RPMI7951 (cell line): ENCODE measurements around the gene NEK8. TPM values are rescaled to one million over a fixed set of nuclear protein-coding genes. Genes with fewer than 3 reads are reported as not detected.

Source experiments
- DNase-seq: peaks from one replicate; pipeline ENCODE4 v3.0.0-alpha.2; 2012; ENCODE audit warnings: low read depth
- total RNA-seq: library from RNA; depleted of rRNA; stranded (reverse); fragments of >200 nt; shearing (Covaris generic); gene quantifications from 2 replicates; pipeline ENCODE4 v1.2.3, GENCODE V29; 2014

NEK8 gene
- total RNA-seq, 1 experiment from 2014 or later, result 0.24 TPM

DNA sequence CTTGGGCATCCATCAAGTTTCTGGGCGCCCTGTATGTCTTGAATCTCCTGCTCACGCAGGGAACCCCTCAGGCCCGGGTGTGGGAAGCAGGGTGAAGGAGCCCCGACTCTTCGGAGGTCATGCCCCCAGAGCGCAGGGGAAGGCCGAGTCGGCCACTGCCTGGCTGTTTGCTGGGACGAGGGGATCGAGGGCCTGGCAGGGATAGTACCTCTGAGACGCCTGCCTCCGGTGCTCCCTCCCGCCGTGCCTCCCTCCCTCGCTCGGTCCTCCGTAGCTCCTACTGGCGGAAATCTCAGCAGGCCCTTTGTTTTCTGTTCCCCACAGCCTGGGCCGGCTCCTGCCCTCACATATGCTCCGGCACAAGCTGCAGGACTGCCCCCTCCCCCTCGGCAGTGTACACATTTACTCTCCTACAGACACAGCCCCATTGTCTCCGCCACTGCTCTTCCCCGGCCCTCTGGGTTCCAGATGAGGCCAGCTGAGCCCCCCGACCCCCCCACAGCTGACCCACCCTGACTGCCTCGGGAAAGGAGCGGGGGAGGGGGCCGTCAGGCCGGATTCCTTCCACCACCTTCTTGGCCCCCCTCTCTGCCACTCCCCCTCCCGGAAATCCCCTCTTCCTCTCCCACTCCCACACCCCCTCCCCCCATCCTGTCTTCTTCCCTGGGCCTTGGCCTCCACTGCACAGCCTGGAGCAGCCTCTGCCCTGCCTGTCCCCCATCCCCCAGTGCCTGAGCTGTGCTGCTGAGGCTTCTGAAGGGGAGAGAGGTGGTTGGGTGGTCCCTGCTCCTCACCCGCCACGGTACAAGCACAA, 16.6 kb downstream of the NEK8 start:
- peak; percentile 58 for DNase-seq

DNA sequence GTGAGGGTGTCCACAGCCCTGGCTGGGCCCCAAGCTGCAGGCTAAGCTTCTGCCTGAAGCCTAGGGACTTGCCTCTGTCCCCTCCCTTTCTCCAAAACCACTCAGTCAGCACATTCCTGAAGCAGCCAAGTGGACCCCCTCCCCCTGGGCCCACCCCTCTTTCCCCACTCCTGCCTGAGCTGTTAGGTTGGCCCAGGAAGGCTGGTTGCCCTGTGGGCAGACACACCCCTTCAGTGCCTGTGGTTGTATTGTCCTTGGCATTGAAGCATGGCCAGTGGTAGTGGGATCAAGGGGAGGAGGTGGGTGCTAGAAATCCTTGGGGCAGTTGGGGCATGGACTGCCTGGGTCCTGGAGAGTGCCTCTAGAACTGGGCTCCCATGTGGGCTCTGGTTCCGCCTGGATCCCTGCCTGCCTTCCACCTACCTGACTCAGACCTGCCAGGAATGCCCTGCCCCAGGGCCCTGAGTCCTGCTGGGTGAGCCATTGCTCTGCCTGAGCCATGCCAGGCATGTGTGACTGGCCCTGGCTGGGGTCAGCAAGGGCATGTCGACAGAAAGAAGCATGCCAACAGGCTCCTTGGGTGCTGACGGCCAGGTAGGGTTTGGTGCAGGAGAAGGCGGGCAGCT, 17.3 kb downstream of the NEK8 start:
- peak; percentile 11 for DNase-seq

DNA sequence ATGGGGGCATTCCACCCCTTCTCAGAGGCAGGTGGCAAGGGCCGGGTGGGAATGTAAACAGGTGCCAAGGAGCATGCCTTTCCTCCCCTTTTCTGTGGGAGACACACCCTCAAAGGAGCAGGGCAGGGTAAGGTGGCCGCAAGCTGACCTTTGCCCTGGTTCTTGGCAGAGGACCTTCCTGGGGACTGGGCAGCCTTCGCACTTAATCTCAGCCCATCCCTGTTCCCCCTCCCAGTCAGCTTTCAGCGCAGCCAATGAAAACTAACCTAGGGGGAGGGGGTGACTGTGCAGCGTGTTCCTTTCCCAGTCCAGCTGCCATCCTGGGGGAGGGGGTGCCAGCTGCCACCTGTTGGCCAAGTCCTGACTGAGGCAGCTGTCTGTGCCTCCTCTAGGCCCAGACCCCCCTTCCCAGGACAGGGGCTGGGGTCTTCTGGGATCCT, 18.0 kb downstream of the NEK8 start:
- DNase-seq, result no peak

DNA sequence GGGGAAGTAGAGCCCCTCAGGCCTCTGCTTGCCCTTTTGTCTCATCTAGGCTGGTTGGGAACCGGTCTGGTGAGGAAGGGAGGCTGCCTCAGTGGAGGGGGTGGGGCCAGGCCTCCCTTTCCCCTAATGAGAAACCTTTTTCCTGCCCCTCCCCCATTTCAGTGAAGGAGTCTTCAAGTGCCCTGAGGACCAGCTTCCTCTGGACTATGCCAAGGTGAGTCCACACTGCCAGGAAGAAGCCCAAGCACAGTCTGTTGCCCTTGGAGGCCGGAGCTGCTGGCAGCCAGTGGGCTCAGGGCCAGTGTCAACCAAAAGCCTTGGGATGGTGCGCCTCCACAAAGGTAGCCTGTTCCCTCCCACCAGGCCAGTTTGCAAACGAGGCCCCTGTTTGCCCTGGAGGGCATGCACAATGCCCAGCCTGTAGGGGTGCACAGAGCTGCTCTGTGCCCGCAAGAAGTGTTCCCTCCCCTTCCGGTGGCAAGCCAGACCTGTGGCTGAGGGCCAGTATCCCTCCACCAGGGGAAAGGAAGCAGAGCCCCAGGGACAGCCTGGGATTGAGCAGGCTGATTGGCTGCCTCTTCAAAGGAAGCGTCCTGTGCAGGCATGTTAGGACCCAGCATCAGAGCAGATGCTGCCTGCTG, 18.6 kb downstream of the NEK8 start:
- no peak for DNase-seq

DNA sequence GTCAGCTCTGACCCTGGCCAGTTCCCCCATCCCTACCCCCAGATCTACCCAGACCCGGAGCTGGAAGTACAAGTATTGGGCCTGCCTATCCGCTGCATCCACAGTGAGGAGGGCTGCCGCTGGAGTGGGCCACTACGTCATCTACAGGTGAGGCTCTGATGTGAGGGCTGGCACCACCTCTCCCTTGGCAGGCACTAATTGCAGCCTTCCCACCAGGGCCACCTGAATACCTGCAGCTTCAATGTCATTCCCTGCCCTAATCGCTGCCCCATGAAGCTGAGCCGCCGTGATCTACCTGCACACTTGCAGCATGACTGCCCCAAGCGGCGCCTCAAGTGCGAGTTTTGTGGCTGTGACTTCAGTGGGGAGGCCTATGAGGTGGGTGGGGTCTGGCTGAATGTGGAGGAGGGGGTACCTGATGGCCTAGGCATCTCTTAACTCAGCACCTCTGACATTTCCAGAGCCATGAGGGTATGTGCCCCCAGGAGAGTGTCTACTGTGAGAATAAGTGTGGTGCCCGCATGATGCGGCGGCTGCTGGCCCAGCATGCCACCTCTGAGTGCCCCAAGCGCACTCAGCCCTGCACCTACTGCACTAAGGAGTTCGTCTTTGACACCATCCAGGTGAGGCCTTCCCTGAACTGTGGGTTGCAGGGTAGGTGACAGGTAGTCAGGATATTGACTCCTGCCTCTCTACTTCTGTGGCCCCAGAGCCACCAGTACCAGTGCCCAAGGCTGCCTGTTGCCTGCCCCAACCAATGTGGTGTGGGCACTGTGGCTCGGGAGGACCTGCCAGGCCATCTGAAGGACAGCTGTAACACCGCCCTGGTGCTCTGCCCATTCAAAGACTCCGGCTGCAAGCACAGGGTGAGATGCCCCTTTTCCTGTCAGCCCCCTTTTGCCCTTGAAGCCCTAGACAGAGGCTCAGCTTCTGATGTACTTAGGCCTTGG, 19.5 kb downstream of the NEK8 start:
- DNase-seq, result no peak

DNA sequence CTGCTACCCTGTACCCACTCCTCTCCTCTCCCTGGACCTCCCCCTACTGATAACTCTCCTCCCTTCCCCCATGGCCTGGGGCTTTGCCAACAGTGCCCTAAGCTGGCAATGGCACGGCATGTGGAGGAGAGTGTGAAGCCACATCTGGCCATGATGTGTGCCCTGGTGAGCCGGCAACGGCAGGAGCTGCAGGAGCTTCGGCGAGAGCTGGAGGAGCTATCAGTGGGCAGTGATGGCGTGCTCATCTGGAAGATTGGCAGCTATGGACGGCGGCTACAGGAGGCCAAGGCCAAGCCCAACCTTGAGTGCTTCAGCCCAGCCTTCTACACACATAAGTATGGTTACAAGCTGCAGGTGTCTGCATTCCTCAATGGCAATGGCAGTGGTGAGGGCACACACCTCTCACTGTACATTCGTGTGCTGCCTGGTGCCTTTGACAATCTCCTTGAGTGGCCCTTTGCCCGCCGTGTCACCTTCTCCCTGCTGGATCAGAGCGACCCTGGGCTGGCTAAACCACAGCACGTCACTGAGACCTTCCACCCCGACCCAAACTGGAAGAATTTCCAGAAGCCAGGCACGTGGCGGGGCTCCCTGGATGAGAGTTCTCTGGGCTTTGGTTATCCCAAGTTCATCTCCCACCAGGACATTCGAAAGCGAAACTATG, 20.4 kb downstream of the NEK8 start:
- no peak for DNase-seq

DNA sequence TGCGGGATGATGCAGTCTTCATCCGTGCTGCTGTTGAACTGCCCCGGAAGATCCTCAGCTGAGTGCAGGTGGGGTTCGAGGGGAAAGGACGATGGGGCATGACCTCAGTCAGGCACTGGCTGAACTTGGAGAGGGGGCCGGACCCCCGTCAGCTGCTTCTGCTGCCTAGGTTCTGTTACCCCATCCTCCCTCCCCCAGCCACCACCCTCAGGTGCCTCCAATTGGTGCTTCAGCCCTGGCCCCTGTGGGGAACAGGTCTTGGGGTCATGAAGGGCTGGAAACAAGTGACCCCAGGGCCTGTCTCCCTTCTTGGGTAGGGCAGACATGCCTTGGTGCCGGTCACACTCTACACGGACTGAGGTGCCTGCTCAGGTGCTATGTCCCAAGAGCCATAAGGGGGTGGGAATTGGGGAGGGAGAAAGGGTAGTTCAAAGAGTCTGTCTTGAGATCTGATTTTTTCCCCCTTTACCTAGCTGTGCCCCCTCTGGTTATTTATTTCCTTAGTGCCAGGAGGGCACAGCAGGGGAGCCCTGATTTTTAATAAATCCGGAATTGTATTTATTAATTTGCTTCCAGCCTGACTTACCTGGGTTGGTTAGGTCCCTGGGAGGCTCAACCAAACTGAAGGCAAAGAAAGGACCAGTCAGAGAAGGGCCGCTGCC, 21.1 kb downstream of the NEK8 start:
- DNase-seq, result no peak

DNA sequence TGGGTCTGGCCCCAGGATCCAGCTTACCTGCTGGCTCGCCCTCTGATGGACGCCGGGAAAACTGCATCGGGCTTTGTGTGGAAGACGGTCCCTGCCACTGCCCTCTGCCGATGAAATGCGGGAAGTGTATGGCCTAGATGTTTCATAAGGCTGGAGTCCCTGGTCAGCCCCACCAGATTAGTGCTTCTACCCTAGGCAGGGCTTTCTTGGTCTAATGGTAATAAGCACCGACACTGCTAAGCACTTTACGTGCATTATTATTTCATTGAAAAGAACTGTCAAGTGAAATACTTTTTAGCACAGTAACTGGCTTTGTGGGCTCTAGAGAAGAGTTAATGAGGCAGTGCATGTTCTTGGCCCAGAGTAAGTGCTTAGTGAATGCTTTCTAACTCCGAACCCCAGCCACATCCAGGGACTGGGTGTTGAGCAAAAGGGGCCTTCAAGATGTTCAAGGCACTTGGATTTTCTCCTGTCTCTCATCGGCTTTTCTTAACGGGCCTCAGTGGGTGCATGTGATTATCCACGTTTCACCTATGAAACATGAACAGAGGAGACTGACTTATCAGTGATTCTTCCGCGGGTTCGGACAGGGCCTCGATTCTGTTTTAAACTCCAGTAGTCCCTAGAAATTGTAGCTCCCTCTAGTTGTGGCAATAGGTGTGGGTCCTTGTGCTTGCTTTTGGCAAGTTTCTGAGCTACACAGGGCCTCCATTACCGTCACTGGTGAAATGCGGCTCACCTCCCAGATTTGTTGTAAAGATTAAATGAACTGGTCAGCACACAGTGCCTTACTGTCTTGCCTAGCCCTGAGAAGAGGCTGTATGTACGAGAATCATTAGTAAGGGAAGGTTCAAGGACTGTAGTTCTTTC, 21.8 kb downstream of the NEK8 start:
- peak; percentile 80 for DNase-seq

DNA sequence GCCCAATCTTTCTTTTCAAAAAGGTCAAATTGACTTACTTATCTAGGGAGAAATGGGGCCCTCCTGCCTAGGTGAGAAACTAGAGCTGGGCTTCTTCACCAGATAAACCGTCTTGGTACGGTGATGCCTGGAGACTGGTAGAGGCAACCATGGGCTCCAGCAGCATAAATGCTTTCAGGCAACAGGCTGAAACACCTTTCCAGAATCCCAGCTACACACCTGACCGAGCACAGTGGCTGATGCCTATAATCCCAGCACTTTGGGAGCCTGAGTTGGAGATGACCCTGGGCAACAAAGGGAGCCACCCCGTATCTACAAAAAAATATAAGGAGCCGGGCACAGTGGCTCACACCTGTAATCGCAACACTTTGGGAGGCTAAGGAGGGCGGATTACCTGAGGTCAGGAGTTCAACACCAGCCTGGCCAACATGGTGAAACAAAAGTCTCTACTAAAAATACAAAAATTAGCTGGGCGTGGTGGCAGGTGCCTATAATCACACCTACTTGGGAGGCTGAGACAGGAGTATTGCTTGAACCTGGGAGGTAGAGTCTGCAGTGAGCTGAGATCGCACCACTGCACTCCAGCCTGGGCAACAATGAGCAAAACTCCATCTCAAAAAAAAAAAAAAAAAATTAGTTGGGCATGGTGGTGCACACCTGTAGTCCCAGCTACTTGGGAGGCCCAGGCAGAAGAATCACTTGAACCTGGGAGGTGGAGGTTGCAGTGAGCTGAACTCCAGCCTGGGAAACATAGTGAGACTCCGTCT, 23.2 kb downstream of the NEK8 start:
- DNase-seq, result no peak

DNA sequence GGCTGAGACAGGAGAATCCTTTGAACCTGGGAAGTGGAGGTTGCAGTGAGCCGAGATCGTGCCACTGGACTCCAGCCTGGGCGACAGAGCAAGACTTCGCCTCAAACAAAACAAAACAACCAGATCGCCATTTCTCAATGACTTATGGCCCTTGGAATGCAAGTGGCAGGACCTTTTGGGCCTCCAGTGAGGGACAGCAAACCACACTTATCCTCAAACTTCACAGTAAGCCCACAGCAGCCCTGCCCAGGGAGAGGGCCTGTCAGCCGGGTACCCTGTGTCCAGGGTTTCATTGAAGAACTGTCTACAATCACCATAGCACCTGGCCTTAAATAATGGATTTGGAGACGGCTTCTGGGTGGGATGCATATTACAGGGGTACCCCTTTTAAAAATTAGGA, 26.9 kb downstream of the NEK8 start:
- peak; percentile 33 for DNase-seq

DNA sequence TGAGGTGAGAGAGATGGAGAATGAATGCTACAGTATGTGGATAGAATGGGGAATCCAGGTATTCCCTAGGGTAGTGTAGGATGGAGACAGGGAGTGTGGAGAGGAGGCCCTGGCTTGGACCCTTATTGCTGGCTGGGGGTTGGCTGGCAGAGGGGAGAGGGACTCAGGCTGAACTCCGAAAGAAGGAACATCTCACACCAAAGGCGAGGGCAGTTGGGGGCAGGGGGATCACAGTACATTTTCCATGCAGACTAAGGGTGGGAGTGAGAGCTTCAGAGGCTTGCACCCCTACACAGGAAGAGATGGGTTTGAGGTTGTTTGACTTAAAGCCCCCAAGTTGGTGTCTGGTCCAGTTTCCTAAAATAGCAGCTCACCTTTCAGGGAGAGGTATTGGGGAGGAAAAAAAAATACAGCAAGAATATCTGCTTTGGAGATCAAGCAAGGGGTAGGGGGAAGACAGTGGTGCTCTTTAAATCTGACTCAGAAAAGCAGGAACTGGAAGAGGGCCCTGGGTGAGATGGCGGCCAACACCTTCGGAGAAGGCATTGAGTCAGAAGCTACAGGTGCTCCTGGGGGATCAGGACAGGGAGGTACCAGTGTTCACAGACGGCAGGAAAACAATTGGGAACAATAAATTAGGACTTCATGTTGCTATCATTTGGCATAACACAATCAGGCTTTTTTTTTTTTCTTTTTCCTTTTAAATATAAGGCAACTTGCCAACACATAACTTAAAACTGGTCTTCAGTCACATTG, 27.6 kb downstream of the NEK8 start:
- DNase-seq, result no peak

DNA sequence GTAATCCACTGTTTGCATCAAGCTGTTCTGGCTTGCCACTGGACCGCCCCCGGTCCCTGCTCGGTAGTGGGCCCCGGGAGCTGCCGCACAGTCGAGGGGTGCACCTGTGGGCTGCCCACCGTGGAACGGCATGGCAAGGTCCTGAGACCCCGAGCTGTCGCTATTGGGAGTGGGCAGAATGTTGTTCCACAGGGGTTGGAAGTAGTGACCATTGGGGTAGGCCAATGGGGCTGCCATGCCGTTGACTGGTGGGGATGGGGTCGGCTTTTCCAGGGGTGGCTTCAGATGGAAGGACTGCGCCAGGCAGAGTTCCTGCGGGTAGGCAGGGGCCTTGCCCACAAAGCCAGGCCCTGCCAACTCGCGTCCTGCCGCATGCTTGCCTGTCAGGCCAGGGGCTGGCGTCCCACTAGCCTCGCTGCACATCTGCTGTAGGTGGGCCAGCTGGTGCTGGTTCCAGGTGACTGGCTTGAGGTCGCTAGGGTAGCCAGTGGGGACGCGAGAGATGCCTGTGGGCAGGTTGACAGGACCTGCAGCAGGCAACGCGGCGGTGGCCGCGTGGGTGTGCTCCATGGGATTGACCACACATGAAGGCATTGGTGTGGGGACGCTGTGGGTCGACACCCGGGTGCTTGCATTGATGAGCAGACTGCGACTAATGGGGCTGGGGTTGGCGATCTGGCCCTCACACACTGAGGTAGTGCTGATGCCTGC, 30.0 kb downstream of the NEK8 start:
- DNase-seq, result no peak

DNA sequence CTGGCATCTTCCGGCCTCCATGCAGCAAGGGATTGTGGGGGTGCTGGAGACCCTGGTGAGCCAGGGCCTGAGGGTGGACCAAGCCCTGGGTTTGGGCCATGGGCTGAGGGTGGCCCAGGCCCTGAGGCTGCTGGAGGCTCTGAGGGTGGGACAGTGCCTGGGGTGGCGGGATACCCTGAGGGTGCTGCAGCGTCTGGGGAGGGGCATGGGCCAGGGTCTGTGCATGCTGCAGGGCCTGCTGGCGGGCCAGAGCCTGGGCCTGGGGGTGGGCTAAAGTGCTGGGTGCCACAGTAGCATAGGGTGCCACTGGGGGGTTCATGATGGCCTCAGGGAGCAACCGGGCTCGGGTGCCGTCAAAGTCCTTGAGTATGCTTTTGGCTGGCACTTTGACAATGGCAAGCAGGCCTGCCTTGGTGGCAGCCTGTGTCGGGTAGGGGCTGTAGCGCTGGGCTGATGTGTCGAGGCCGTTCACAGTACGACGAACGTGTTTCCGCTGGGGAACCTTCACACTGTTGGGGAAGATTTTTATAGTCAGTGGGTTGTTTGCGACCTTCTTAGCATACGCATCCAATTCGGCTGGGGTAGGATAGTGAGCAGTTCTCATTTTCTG, 30.8 kb downstream of the NEK8 start:
- DNase-seq, result no peak

DNA sequence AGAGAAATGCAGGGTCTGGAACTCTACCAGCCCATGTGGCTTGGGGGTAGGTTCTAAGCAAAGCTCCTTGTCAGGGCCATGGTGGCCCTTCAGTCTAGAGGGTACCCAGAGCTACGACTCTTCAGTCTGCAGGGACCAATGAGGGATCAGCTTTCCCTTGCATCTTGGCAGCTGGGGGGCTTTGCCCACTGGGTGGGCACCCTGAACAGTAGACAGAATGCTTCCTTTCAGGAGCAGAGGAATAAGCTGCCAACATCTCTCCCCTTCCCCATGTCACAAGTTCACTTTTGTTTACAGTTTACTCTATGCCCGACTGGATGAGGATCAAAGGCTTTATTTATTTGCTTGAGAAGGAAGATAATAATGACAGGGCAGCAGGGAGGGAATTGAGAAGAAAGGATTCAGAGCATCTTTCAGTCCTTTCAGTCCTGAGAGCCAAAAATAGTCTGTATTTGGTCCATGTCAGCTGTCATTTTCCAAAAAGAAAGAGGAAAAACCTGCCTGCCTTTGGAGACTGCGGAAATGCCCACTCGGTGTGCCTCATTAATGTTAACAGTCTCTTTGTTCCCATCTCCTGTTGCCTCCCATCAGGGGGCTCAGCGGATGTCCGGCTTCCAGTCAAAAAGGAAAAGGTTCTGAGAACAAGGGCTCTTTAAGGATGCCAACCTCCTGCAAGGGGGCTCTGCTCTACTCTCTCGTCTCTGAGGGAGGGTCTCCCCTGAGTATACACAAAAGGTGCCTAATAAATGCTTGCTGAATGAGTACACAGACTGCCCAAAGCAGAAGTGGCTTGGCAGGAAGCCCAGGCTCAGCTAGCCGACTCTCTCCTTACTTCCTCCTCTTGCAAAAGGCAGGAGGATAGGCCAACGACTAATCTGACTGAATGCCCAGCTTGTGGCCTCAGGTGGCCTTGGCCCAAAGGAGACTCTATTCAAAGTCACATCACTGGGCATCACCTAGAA, 32.3 kb downstream of the NEK8 start:
- peak; percentile 43 for DNase-seq

DNA sequence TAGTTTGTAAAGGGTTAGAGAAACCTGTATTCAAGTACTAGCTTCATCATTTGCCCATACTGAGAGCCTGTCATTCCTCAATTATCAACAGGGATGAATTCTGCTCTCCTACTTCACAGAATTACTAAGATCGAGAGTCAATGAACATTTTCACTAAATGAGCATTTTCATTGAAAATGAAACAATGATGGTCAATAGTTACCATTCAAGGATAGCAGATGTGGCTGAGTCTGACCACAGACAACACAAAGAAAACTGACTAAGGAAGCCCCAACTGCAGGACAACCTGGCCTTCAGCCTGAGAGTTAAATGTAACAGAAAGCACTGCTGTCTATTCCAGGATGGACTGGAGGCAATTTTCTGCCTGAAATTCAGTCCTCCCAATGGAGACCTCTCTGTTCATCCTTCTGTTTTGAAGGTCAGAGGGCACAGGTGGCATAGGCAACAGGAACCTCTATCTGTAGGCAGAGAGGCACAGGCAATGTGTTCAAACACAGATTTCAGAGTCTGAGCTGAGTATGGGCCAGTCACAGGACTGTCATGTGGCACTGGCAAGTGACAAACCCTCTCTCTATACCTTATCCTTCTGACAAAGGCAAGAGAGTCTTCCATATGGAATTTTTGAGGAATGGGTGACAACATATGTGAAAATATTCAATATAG, 34.7 kb downstream of the NEK8 start:
- DNase-seq, result no peak
